ENCODE measurements around the gene CPSF4.

DNA sequence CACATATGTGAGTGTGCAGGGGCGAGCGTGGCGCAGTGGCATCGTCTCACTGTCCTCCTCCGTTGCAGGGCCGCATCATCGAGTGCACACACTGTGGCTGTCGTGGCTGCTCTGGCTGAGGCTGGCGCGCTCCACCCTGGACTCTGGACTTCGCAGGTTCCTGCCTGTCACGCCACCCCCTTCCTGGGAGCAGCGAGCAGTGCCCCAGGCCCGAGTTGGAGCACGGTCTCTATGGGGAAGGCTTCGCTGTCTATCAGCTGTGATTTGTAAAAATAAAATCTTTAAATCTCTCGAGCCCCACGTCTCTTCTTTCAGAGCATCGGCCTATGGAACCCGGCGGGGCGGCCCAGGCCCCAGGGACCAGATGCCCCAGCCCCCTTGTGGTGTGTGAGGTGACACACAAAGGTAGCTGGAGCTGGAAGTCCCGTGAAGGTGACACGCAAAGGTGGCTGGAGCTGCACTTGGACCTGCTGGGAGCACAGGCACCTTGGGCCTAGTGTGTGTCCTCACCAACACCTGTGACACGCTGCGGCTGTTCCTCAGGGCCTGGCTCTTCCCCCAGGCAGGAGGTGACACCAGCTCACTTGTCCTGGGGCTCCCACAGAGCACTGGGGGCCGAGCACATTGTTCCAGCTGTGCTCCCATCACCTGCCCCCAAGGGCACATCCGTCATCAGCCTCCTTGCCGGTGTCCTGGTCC is 19.3 kb upstream of the CPSF4 start:
- TF ChIP-seq, protein P1, sequence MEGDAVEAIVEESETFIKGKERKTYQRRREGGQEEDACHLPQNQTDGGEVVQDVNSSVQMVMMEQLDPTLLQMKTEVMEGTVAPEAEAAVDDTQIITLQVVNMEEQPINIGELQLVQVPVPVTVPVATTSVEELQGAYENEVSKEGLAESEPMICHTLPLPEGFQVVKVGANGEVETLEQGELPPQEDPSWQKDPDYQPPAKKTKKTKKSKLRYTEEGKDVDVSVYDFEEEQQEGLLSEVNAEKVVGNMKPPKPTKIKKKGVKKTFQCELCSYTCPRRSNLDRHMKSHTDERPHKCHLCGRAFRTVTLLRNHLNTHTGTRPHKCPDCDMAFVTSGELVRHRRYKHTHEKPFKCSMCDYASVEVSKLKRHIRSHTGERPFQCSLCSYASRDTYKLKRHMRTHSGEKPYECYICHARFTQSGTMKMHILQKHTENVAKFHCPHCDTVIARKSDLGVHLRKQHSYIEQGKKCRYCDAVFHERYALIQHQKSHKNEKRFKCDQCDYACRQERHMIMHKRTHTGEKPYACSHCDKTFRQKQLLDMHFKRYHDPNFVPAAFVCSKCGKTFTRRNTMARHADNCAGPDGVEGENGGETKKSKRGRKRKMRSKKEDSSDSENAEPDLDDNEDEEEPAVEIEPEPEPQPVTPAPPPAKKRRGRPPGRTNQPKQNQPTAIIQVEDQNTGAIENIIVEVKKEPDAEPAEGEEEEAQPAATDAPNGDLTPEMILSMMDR (IDR thresholded peaks at IDR 0.05), result no peak
- TF ChIP-seq POLR2A (IDR thresholded peaks at IDR 0.05), result no peak
